ENCODE results near the gene PRRT4. TPM values are rescaled to one million over a fixed set of nuclear protein-coding genes. Genes with fewer than 3 reads are reported as not detected.

The PRRT4 gene
- total and polyA plus RNA-seq, 5 donors from 2014 or later = 0.06 to 0.42 TPM; not detected in 3

DNA sequence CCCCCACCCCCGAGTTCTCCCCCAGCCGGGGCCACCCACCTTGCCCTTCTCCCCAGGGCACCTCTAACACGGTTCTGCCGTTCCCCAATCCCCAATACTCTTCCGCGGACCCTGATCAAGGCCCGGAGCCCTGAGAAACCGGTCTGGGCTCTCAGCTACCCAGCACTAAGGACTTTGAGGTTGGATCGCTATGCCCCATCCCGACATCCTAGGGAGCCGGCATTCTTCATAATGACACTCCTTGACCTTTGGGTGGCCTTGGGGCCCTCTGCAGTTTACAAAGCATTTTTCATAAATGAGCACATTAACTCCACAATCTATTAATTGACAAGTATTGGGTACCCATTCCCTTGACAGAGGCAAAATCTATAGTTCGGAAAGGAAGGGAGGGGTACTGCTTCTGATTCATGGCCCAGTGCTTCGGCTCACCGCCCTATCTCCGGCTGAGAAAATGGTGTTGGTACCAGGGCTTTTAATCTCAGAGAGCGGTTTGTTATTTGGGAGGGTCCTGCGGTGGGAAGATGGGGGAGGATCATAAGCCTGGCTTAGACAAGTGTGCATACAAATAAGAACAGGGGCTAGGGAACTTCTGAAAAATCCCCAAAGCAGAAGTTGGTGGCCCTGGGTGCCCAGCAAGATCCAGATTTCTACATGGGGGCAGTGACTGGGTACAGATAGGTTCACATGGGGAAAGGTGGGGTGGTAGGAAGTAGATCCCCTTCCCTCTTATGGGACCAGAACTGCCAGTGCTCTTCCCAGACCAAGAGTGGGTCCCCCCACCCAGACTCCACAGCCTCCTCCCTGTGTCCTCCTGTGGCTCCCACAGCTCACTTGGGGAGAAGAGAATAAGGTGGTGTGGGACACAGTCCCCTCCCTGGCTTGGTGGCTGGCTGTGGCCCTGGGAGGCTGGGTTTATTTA, 45.1 kb upstream of the PRRT4 start:
- Histone ChIP-seq H3K36me3 (ENCODE audit: control insufficient read depth, insufficient read depth, low read length) (no peaks in the 10 kb centered on the region), H3K9me3 (ENCODE audit: control insufficient read depth in 2 of 2, low read length in 2 of 2) (no peaks in the 10 kb centered on the region), H3K4me1 (ENCODE audit: control insufficient read depth, insufficient read depth, low read length, poor library complexity, severe bottlenecking) (peaks cover 55% of the 10 kb centered on the region), H3K27me3 (ENCODE audit: control insufficient read depth, insufficient read depth, low read length) (no peaks in the 10 kb centered on the region), H3K4me3 (ENCODE audit: low read depth, low read length) (no peak overlapping the region), H3K27ac (ENCODE audit: insufficient read depth, low read length, poor library complexity, severe bottlenecking) (no peak overlapping the region)
- H3K4me3 Mint-ChIP-seq = peak overlapping the region; percentile 76 to 96 (median 86)
- DNase-seq (peak in 1 of 3 donors; percentile 12), ATAC-seq (ENCODE audit: low read depth in 2 of 2) (no peak)
- H3K27me3 Mint-ChIP-seq = peaks cover 5% of the 10 kb centered on the region
- H3K27ac Mint-ChIP-seq = peak overlapping the region in 2 of 3 donors; percentile 33 to 89
- H3K9me3 Mint-ChIP-seq = peaks cover 0 to 1% (median 0%) of the 10 kb centered on the region in 7 donors
- peaks cover 3 to 65% (median 45%) of the 10 kb centered on the region in 4 donors for H3K4me1 Mint-ChIP-seq
- peaks cover 4% of the 10 kb centered on the region for H3K36me3 Mint-ChIP-seq

DNA sequence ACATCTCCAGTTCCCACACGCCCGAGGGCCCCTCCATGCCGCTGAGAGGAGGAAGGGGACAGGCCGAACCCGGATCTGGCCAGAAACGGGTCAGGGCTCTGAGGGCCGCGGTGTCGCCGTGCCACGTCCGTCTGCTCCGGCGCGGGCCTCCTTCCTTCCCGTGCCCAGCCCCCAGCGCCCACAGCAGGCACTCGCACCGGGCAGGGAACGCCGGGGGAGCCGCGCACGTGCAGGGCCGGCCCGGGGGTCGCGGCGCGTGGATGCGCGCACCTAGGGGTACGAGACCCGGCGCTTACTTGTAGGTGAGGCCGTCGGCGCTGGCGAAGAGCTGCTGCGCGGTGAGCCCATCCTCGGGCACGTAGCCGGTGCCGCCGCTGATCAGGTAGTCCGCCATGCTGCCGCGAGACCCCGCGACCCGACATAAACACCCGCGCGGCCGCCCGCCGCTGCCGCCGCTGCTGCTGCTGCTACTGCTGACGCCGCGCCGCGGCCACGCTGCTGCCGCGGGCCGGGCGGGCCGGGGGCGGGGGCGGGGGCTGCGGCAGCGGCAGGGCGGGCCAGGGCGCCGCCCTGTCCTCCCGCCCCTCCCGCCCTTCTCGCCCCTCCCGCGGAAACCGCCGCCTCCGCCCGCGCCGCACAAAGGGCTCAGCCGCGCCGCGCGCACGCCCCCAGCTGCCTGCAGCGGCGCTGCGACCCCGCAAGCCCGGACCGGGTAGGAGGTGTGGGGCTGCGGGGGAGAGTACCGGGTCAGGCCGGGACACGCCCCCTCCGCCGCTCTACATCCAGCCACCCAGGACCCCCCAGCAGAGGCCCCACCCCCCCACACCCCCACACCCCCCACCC, 44.2 kb upstream of the PRRT4 start:
- Mint-ChIP-seq H3K27me3 (peaks cover 5% of the 10 kb centered on the region), H3K27ac (no peak overlapping the region), H3K36me3 (peaks cover 7% of the 10 kb centered on the region), H3K4me3 (peak overlapping the region; percentile 85 to 96 (median 90)), H3K9me3 (peaks cover 0 to 1% (median 0%) of the 10 kb centered on the region in 7 donors), H3K4me1 (peaks cover 3 to 63% (median 45%) of the 10 kb centered on the region in 4 donors)
- ATAC-seq (ENCODE audit: low read depth in 2 of 2) = peak; percentile 19 to 25
- peak; percentile 60 to 71 (median 68) for DNase-seq
- Histone ChIP-seq H3K36me3 (ENCODE audit: control insufficient read depth, insufficient read depth, low read length) (peaks cover 7% of the 10 kb centered on the region), H3K27me3 (ENCODE audit: control insufficient read depth, insufficient read depth, low read length) (no peaks in the 10 kb centered on the region), H3K4me3 (ENCODE audit: low read depth, low read length) (peak overlapping the region; percentile 59), H3K9me3 (ENCODE audit: control insufficient read depth in 2 of 2, low read length in 2 of 2) (no peaks in the 10 kb centered on the region), H3K4me1 (ENCODE audit: control insufficient read depth, insufficient read depth, low read length, poor library complexity, severe bottlenecking) (peaks cover 53% of the 10 kb centered on the region), H3K27ac (ENCODE audit: insufficient read depth, low read length, poor library complexity, severe bottlenecking) (peak overlapping the region; percentile 47)

DNA sequence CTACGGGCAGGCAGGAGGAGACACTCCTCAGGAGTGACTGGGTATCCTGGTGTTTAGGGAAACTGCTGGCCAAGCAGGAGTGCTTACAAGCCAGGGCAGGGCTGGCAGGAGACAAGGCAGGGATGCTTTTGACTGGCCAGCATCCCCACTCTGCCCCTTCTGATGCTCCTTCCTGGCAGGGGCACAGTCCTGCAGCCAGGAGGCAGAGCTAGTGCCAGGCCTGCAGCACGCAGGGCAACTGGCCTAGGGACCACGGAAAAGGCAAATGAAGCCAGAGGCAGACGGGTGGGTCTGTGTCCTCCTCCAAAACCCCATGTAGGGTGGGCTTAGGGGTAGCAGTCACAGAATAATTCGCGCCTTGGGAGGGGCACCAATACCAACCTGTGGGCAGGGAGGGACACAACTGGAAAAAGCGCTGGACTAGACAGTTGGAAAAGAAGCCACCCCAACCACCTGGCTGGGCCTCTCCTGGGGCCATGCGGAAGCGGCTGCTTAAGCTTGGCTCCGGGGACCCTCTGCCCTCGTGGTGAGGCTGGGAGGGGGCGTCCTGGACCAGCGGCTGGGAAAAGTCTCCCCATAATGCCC, 43.5 kb upstream of the PRRT4 start:
- Histone ChIP-seq H3K36me3 (ENCODE audit: control insufficient read depth, insufficient read depth, low read length) (peaks cover 14% of the 10 kb centered on the region), H3K4me1 (ENCODE audit: control insufficient read depth, insufficient read depth, low read length, poor library complexity, severe bottlenecking) (peaks cover 46% of the 10 kb centered on the region), H3K27ac (ENCODE audit: insufficient read depth, low read length, poor library complexity, severe bottlenecking) (peak overlapping the region; percentile 47), H3K9me3 (ENCODE audit: control insufficient read depth in 2 of 2, low read length in 2 of 2) (no peaks in the 10 kb centered on the region), H3K4me3 (ENCODE audit: low read depth, low read length) (peak overlapping the region; percentile 59), H3K27me3 (ENCODE audit: control insufficient read depth, insufficient read depth, low read length) (no peaks in the 10 kb centered on the region)
- peak overlapping the region; percentile 83 to 96 (median 87) for H3K27ac Mint-ChIP-seq
- ATAC-seq (ENCODE audit: low read depth in 2 of 2) = no peak
- H3K4me3 Mint-ChIP-seq = peak overlapping the region; percentile 84 to 92 (median 86)
- DNase-seq = peak in 1 of 3 donors; percentile 5
- peaks cover 7% of the 10 kb centered on the region for H3K36me3 Mint-ChIP-seq
- no peaks in the 10 kb centered on the region for H3K27me3 Mint-ChIP-seq
- H3K4me1 Mint-ChIP-seq = peaks cover 3 to 59% (median 41%) of the 10 kb centered on the region in 4 donors
- H3K9me3 Mint-ChIP-seq = peaks cover 0 to 1% (median 0%) of the 10 kb centered on the region in 7 donors

DNA sequence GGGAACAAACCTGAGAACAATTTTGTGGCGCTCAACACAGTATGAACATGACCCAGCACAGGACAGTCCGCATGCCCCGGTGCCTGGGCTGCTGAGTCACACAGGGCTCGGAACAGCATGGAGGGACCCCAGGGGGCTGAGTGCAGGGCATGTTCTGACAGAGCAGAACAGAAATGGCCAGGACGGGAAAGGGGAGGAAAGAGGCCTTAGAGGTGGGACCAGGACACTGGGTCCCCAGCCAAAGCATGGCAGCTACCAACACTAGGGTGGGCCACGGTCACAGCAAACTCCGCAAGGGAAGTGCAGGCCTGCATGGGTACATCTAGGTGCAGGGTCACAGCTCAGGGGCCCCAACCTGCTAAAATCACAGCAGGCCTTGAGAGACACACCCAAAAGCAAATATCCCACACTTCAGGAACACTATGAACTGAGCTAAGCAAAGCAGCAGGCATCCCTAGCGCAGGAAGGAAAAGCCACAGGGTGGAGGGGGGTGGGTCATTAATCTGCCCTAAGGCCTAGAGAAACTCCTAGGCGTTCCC, 42.7 kb upstream of the PRRT4 start:
- peak overlapping the region in 2 of 3 donors; percentile 85 to 87 for H3K27ac Mint-ChIP-seq
- no peak for DNase-seq
- no peak for ATAC-seq (ENCODE audit: low read depth in 2 of 2)
- peaks cover 0 to 1% (median 0%) of the 10 kb centered on the region in 7 donors for H3K9me3 Mint-ChIP-seq
- H3K4me1 ChIP-seq (ENCODE audit: control insufficient read depth, insufficient read depth, low read length, poor library complexity, severe bottlenecking) = peaks cover 42% of the 10 kb centered on the region
- peaks cover 7% of the 10 kb centered on the region for H3K36me3 Mint-ChIP-seq
- H3K27me3 ChIP-seq (ENCODE audit: control insufficient read depth, insufficient read depth, low read length) = no peaks in the 10 kb centered on the region
- no peaks in the 10 kb centered on the region for H3K27me3 Mint-ChIP-seq
- peak overlapping the region; percentile 59 for H3K4me3 ChIP-seq (ENCODE audit: low read depth, low read length)
- no peaks in the 10 kb centered on the region for H3K9me3 ChIP-seq (ENCODE audit: control insufficient read depth in 2 of 2, low read length in 2 of 2)
- H3K4me3 Mint-ChIP-seq = peak overlapping the region; percentile 84 to 92 (median 86)
- H3K27ac ChIP-seq (ENCODE audit: insufficient read depth, low read length, poor library complexity, severe bottlenecking) = no peak overlapping the region
- H3K4me1 Mint-ChIP-seq = peaks cover 3 to 57% (median 41%) of the 10 kb centered on the region in 4 donors
- peaks cover 17% of the 10 kb centered on the region for H3K36me3 ChIP-seq (ENCODE audit: control insufficient read depth, insufficient read depth, low read length)

DNA sequence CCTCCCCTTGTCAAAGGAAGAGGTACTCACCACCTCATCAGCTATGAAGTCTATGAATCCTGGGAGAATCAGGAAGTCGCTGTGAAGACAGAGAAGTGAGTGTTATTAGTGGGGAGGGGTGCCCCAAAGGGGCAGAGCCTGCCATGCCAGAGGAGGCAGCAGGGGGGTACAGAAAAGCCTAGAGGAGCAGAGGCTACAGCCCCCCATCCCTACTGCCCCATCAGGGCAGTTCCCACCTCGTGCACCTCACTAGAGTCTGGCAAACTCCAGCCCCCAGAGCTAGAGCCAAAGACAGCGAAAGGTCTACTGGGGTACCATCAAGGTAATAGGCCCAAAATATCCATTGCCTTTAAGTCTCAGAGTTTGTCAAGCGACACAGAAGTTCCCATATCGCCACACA, 42.2 kb upstream of the PRRT4 start:
- DNase-seq = no peak
- Mint-ChIP-seq H3K27ac (peak overlapping the region in 2 of 3 donors; percentile 85 to 87), H3K4me3 (peak overlapping the region; percentile 84 to 92 (median 86)), H3K36me3 (peaks cover 7% of the 10 kb centered on the region), H3K9me3 (peaks cover 0 to 1% (median 0%) of the 10 kb centered on the region in 7 donors), H3K4me1 (peaks cover 3 to 52% (median 37%) of the 10 kb centered on the region in 4 donors), H3K27me3 (no peaks in the 10 kb centered on the region)
- no peaks in the 10 kb centered on the region for H3K27me3 ChIP-seq (ENCODE audit: control insufficient read depth, insufficient read depth, low read length)
- no peaks in the 10 kb centered on the region for H3K9me3 ChIP-seq (ENCODE audit: control insufficient read depth in 2 of 2, low read length in 2 of 2)
- H3K36me3 ChIP-seq (ENCODE audit: control insufficient read depth, insufficient read depth, low read length) = peaks cover 17% of the 10 kb centered on the region
- ATAC-seq (ENCODE audit: low read depth in 2 of 2) = no peak
- peaks cover 36% of the 10 kb centered on the region for H3K4me1 ChIP-seq (ENCODE audit: control insufficient read depth, insufficient read depth, low read length, poor library complexity, severe bottlenecking)
- H3K4me3 ChIP-seq (ENCODE audit: low read depth, low read length) = no peak overlapping the region
- H3K27ac ChIP-seq (ENCODE audit: insufficient read depth, low read length, poor library complexity, severe bottlenecking) = no peak overlapping the region

DNA sequence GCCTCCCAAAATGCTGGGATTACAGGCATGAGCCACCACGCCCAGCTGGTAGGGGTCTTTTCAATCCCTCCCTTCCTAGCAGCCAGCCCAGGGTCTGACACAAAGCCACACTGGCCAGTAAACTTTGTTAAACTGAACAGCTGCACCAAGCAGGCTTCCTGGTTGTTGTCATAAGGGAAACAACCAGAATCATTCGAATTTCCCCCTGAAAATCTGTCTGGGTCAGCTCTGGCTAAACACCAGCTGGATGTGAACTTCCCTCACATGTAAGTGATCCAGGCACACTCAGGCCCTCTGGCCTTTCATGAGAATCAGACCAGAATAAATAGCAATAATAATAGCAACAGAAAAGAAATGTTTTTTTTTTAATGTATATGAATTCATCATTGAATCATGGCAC, 40.9 kb upstream of the PRRT4 start:
- H3K9me3 Mint-ChIP-seq = peaks cover 0 to 1% (median 0%) of the 10 kb centered on the region in 7 donors
- ATAC-seq (ENCODE audit: low read depth in 2 of 2) = no peak
- Histone ChIP-seq H3K27ac (ENCODE audit: insufficient read depth, low read length, poor library complexity, severe bottlenecking) (no peak overlapping the region), H3K4me1 (ENCODE audit: control insufficient read depth, insufficient read depth, low read length, poor library complexity, severe bottlenecking) (peaks cover 25% of the 10 kb centered on the region), H3K36me3 (ENCODE audit: control insufficient read depth, insufficient read depth, low read length) (peaks cover 29% of the 10 kb centered on the region), H3K4me3 (ENCODE audit: low read depth, low read length) (no peak overlapping the region), H3K27me3 (ENCODE audit: control insufficient read depth, insufficient read depth, low read length) (no peaks in the 10 kb centered on the region), H3K9me3 (ENCODE audit: control insufficient read depth in 2 of 2, low read length in 2 of 2) (no peaks in the 10 kb centered on the region)
- no peaks in the 10 kb centered on the region for H3K27me3 Mint-ChIP-seq
- peaks cover 11% of the 10 kb centered on the region for H3K36me3 Mint-ChIP-seq
- DNase-seq = no peak
- H3K4me3 Mint-ChIP-seq = peak overlapping the region in 2 of 4 donors; percentile 66 to 75
- peak overlapping the region in 2 of 3 donors; percentile 14 for H3K27ac Mint-ChIP-seq
- H3K4me1 Mint-ChIP-seq = peaks cover 3 to 40% (median 29%) of the 10 kb centered on the region in 4 donors

DNA sequence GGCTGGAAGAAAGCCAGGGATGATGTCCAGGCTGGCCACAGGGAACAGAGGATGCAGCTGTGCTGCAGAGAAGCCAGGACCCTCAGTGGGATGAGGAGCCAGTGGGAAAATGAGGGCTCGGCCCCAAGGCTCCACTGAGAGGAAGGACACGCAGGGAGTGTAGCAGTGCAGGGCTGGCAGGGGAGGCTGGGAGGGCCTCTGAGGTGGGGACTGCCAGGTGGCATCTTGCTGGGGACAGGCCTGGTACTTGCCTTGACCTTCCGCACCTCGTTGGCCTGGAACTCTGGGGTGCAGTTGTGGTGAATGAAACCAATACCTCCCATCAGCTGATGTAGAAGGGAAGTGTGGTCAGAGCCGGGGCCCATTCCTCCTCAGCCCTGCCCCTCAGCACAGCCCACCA, 39.1 kb upstream of the PRRT4 start:
- peaks cover 3 to 29% (median 20%) of the 10 kb centered on the region in 4 donors for H3K4me1 Mint-ChIP-seq
- H3K9me3 Mint-ChIP-seq = peaks cover 0 to 1% (median 0%) of the 10 kb centered on the region in 7 donors
- H3K9me3 ChIP-seq (ENCODE audit: control insufficient read depth in 2 of 2, low read length in 2 of 2) = no peaks in the 10 kb centered on the region
- ATAC-seq (ENCODE audit: low read depth in 2 of 2) = no peak
- peaks cover 45% of the 10 kb centered on the region for H3K36me3 ChIP-seq (ENCODE audit: control insufficient read depth, insufficient read depth, low read length)
- no peak for DNase-seq
- H3K27ac Mint-ChIP-seq = peak overlapping the region in 1 of 3 donors; percentile 89
- H3K27me3 Mint-ChIP-seq = no peaks in the 10 kb centered on the region
- peaks cover 17% of the 10 kb centered on the region for H3K36me3 Mint-ChIP-seq
- no peaks in the 10 kb centered on the region for H3K27me3 ChIP-seq (ENCODE audit: control insufficient read depth, insufficient read depth, low read length)
- peak overlapping the region in 1 of 4 donors; percentile 58 for H3K4me3 Mint-ChIP-seq
- no peak overlapping the region for H3K4me3 ChIP-seq (ENCODE audit: low read depth, low read length)
- H3K4me1 ChIP-seq (ENCODE audit: control insufficient read depth, insufficient read depth, low read length, poor library complexity, severe bottlenecking) = peaks cover 17% of the 10 kb centered on the region
- H3K27ac ChIP-seq (ENCODE audit: insufficient read depth, low read length, poor library complexity, severe bottlenecking) = no peak overlapping the region

Measured in CD4-positive, CD25-positive, alpha-beta regulatory T cell (primary cell).